CD4-positive, alpha-beta T cell treated with Interleukin-15 for 4 hours (primary cell): ENCODE data around the gene FAM168A.
"Not testable (repeated sequence)": the region's sequence is repeated elsewhere in the genome, so short reads cannot be mapped to it uniquely, and the experiment has no call there.

Experiments
- DNase-seq: peaks from one replicate; pipeline ENCODE4 v3.0.0-alpha.2; 2020; ENCODE audit warnings: low spot score

The FAM168A gene

DNA sequence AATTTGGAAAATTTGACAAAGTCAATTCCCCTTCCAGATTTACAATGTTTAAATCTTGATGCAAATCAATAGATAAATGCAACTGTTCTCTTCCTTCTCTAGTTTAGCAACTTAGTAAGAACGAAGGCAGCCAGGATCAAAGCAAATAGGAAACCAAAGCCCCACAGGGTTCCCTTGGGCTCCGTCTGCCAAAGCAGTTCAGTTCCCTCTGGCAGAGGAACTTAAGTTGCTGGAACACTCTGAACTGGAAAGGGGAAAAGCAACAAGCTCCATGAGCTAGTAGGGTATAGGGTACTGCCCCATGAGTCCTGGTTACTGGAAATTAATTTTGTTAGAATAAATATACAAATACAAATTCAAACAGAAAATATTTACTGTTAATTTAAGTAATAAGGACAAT lies 130.4 kb downstream of the FAM168A start:
- DNase-seq = no peak

DNA sequence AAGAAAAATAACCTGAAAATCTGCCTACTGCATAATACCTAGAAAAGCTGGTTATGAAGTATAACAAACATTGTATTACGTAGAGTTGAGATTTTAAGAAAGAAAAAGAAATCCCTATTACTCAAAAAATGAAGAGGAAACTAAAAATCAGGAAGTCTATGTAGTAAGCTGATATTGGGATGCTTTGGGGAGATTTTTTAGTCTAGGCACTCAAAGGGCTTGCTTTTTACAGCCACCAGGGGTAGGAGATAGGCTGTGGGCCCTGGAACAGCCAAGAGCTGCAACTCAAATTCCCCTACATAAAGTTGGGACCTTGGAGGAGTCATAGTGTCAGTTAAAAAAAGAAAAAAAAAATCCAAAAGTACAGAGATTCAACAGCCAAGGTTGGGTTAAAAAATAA lies 131.3 kb downstream of the FAM168A start:
- DNase-seq = no peak

DNA sequence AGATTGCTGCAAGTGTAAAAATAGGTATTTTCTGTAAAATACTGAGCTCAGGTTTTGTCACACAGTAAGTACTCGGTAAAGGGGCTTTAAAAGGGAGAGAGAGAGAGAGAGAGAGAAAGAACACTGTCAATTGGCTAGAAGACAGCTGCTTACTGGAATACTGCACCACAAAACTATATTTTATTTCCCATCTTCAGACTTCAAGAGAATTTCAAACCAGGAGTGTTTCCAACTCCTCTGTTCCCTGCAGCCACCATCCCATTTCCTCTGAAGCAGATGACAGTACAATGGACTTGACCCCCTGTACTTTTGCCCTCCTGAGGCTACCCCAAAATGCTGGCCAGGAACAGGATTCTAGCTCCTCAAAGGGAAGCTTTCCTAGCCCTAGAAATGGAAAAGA lies 132.0 kb downstream of the FAM168A start:
- no peak for DNase-seq

DNA sequence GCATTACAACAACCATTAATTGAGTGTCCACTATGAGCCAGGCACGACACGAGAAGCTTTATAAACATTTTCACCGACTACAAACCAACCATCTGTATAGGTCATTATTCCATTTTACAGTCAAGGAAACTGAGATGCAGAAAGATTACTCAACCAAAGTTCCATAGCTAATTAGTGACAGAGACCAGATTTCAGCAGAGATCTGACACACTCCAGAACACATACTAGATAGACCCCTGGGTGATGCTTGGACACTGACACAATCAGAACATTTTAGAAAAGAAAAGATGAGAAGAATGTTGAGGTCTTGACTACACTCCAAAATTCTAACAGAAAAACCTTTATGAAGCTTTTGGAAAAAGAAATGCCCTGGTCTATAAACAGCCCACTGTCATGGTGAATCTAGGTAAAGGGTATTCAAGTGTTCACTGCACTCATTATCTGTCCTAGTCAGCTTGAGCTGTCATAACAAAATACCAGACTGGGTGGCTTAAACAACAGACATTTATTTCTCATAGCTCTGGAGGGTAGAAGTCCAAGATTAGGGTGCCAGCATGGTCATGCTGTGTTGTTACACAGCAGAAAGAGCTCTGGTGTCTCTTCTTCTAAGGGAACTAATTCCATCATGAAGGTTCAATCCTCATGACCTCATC lies 132.8 kb downstream of the FAM168A start:
- DNase-seq = no peak

DNA sequence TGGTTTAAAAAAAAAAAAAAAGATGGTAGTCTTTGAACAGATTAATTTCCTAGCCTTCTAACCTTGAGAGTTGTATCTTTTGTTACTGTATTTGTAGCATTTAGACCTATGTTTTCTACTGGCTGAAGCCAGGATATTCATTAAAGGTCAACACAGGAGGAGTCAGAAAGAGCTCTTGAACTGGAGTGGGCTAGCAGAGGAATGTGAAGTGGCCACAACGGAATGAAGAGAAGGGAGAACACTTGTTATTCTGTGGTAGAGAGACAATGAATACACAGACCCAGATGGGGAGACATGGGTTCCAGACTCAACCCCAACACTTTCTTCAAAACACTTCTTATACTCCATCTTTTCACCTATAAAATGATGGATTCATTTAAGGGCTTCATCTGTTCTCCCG lies 133.6 kb downstream of the FAM168A start:
- no peak for DNase-seq

DNA sequence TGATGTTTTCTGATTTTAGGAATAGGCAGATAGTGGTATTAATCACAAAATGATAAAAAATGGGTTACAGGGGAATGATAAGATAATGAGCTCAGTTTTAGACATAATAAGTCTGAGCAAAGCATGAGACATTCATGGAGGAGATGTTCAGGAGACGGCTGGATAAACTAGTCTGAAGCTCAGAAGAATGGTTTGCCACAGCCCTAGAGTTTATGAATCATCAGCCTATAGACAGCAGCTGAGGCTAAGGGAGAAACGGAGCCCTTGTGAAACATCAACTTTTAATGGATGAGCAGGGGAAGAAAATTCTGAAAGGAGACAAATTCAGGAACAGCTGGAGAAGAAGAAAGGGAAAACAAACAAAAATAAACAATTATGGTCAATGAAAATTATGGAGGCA lies 134.6 kb downstream of the FAM168A start:
- no peak for DNase-seq

DNA sequence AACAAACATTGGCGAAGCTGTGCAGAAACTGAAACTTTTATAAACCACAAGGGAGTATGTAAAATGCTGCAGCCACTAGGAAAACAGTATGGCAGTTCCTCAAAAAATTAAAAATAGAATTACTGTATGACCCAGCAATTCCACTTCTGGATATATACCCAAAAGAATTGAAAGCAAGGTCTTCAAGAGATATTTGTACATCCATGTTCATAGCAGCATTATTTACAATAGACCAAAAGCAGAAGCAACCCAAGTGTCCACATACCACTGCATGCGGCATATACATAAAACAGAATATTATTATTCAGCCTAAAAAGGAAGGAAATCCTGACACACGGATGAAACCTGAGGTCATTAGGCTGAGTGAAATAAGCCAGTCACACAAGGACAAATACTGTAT lies 135.9 kb downstream of the FAM168A start:
- no peak for DNase-seq

DNA sequence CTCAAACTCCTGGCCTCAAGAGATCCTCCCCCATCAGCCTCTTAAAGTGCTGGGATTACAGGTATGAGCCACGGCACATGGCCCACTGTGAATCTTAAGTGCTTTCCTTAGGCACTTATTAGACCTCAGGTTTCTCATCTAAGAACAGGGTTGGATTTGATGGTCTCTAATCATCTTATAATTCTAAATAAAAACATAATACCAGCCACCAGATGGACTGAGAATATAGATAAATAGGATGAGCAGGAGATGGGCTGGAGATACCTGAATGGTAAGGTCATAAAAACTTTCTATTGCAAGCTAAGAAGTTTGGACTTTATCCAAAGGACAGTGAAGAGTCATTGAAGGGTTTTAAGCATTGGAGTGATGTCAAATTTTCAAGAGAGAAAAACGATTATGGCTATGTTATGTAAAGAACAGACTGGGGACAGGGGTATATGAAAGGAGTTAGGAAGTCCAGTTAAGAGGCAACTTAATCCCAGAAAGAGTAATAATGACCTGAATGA lies 136.5 kb downstream of the FAM168A start:
- DNase-seq = no peak

DNA sequence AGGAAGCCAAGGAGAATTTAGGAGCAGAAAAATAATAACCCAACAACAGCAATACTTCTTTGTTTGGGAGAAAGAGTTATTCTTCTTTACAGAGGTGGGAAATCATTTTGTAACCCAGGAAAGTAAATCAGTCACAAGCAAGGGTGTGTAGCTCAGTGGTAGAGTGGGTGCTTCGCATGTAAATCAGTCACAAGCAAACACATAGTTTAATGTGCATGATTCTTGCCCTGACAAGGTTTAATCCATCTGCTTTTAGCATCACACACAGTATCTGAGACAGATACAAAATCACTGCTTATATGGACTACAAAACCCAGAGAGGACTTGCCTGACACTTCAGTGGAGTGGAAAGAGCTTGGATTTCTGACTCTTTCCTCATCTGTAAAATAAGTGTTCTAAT lies 139.7 kb downstream of the FAM168A start:
- DNase-seq = no peak

DNA sequence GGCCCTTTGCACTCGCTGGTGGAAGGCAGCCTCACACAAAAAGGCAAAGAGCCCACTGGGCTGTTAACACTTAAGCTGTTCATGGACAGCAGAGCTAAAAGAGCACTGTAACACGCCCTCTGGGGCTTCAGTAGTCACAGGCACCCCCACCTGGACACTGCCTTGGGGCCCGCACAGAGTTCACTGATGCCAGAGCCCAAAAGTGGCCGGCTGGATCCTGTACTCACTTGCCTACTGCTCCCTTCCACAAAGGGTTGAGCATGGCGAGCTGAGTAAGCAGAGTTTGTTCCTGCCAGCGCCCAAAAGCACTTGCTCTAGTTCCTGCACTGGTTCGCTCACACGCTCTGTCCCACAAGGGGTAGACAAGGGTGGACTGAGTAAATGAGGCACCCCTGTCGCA lies 142.9 kb downstream of the FAM168A start:
- no peak for DNase-seq

DNA sequence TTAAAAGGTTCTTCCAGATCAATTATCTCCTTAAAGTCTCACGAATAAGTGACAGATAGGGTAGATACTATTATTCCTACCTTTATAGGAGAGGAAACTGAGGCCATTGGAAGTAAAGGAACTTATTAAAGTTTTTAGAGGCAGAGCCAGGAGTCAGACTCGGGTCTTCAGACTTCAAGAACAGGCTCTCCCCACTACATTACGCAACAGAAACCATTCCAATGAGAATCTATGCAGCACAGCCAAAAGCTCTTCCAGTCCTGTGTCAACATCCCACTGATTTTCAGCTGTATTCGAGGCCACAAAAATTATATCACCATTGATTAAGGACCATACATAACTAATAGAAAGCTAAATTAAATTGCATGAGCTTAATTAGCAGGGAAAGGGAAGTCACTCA lies 144.3 kb downstream of the FAM168A start:
- no peak for DNase-seq

DNA sequence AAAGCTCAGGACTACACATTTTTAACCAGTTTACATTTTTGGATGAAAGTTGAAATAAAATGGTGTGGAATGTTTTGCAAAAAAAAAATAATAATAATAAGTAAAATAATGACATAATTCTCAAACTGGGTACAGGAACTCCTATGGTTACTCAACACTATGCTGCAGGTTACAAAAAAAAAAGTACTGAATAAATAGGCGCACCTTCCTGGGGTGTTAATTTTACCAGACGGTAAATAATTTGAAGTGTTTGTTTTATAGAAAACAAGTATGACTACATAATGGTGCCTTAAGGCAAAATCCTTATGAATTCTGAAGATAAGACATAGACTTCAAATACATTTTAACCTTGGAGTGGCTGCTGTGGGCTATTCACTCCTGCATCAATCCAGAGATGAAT lies 145.2 kb downstream of the FAM168A start:
- no peak for DNase-seq

DNA sequence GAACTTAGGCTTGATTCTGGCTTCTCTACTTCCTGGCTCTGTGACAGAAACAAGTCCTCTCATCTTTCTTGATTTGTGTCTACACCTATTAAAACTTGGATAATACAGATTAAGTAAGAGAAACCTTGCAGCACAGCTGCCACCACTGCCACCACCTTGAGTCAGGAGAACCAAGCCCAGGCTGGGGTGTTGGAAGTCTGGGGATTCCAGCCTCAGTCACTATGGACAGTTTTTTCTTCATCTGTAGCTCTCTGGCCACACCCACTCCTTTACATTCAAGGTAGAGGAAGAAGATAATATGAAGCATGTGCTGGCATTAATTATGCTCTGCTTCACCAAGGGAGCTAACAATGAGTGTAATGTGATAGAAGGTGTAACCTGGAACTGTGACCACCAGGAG lies 146.0 kb downstream of the FAM168A start:
- DNase-seq = no peak

DNA sequence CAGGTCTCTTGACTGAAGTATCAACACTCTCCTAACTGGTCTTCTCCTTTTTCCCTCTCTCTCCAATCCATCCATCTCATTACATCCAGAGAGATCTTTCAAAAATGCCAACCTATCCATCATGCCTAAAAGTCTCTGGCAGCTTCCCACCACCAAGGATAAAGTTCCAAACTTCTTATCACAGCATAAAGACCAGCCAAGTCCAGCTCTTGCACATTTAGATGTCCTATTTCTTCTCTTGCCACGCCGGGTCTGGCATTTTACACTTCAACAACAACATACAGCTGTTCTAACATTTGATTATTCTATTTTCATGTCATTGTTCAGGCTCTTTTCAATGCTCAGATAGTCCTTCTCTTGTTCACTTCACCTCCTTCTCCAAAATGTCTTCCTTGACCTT lies 151.1 kb downstream of the FAM168A start:
- DNase-seq = no peak

DNA sequence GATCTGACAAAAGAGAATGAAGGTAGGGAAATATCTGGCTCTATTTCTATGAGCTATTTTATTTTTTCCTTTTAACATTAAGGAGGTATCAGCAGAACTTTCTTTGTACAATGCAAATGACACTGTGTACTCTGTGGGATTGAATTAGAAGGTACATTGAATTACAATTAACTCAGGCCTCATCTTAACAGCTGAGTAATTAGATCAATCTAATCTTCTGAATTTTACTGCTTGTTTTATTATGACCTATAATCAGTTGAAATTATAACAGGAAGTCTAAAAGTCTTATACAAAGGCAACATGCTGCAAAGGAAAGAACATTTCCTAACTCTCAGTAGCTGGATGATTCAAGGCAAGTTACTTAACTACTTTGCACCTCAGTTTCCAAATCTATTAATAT lies 151.9 kb downstream of the FAM168A start:
- no peak for DNase-seq

DNA sequence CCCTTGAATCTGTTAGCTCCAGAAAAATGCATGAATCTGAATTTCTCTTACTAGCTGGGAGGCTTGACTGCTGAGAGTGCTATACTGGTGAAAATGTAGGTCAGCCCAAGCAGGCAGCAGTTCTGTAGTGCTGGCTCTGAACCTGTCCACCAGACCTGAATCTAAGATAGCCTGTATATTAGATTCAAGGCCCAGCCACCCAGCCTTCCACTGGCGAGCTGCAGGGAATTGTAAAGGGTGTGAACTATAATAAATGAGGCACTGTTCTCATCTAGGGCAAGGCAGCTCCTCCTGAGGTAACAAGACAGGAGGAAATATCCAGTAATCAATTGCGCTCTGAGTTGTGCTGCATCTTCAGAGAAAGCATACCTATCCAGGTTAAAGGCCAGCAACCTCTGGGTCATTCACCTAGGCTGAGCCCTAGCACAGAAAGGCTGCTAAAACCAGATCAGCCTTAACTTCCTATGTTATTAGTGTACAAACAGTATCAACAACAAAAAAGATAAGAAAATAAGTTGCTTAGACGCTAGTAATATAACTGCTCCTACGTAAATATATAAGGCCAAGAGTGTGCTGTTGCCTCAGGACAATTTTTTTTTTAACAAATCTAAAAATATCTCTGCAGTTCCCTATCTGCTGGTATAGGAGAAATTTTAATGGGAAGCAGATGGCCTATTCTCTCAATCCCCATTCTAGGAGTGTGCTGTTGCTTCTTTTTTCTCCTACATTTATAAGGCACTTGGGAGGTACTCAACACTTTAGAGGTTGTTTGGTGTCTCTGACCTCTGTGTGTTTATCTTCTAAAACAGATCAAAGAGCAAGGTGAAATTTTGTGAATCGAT lies 158.7 kb downstream of the FAM168A start:
- DNase-seq = no peak

DNA sequence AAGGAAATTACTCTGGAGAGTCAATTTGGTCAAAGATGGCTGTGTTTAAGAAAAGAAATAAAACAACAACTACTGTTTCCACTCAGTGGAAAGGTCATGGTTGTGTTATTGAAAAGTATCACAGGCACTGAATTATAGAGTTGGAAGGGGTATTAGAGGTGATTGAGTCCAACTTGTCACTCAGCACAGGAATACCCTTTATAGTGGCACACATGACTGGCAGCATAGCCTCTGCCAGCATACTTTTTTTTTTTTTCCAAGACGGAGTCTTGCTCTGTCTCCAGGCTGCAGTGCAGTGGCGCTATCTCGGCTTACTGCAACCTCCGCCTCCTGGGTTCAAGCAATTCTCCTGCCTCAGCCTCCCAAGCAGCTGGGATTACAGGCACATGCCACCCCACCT lies 161.1 kb downstream of the FAM168A start:
- not testable (repeated sequence) for DNase-seq

DNA sequence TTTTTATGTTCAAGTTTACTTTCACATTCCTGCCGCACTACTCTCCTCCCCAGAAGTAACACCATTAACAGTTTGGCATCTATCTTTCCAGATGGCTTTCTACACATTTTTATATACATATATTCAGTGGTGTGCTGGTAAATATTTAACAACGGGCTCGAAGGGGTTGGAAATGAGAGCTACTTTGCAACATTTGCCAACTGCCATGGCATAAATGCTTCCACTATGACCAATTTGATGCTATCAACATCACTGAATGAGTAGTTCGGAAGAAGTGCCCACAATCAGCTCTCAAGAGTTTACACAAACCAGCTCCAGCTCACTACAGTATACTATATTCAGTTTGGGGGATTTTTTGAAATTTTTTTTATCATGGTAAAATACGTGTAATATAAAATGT lies 166.5 kb downstream of the FAM168A start:
- DNase-seq = no peak

DNA sequence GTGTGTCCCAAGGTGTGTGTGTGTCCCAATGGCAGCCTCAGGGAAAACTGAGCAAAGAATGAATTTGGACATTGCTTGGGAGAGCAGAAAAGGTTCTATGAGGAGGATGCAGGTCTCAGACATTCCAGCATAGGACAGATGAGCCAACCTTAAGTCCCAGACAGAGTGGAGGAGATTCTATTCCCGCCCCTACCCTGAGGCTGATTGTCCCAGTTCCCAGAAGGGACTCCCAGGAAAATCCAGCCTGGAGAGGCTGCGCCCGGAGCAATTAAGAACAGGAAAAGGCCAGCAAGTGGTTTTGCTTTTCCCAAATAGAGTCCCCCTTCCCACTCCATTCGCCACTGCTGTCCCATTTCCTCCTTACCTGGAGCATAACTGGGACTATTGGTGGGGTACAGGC lies 167.6 kb downstream of the FAM168A start:
- no peak for DNase-seq

DNA sequence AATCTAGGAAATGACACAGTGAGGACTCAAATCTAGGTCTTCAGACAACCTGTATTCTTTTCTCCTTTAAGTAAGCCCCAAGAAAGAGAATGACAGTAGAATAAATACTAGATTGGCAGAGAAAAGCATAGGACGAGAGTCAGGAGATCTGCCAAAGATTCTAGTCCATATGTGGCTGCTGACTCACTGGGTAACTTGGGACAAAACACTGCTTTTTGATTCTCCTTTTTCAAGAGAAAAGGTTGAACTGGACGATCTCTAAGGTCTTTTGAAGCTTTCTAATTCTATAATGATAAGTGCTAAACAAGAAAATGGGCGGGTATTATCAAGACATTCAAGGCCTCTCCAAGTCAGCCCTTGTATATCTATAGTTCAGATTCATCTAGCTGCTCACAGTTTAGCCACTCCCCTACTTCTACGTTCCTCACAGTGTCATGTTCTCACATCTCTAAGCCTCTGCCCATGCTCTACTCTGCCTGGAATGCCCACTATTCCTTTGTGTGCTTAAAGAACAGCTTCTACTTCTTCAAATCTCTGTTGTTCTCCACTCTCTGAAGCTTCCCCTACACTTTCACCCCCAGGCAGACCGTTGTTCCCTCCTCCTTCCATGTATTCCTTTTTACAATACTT lies 168.7 kb downstream of the FAM168A start:
- DNase-seq = no peak

DNA sequence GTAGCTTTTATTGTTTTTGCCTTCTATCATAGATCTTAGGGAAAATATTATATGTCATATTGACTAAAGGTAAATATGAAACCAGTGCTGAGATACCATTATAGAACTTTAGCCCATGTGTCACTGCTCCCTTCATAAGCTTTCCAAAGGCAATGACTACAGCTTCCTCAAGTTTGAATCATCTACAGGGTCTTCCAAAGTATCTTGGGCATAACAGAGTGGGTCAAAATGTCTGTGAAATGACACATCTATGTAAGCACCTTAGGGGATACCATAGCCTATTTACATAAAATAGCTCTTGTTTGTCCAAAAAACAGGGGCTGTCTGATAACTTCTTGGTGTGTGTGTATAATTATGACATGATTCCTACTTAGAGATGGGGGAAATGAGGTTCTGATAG lies 169.2 kb downstream of the FAM168A start:
- DNase-seq = no peak

DNA sequence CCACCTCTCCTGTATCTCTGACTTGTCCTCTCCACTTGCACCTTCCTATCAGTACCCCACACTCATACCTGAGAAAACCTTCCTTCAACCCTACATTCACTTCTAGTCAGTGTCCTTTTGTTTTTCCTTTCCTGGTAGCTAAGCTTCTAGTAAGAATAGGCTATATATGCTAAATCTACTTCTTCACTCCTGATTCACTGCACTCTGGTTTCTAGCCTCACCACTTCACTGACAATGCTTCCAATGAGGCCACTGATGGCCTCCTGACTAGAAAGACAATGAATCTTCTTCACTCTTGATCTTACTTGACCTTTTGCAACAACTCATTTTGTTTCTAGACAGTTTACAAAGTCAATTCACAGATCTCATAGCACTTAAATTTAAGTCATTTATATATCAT lies 169.7 kb downstream of the FAM168A start:
- no peak for DNase-seq

DNA sequence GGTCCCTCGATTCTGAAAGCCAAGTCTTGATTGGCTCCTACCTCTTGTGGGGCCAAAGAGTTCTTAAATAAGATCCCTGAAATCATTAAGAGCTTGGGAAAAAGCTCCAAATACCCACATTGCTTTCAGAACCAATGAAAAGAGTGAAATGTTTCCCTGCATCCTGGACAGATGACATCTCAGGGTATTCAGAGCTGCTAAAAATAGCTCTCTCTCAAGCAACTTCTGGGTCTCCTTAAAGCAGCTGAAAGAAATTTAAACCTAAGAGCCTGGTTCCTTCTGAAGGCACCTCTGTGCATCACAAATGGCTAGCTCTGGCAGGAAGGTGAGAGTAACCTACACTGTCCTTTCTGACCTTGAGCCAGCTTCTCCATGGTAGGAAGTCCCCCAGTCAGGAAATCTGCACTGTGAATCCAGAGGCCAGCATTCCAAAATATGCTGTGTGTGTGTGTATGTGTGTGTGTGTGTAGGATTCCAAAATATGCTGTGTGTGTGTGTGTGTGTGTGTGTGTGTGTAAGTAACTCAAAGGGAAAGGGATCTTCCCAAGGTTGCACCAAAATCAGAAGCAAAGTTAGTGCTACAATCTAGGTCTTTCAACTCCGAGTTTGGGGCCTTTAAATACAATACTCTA lies 171.6 kb downstream of the FAM168A start:
- DNase-seq = no peak
